Activated CD8-positive, alpha-beta T cell treated with anti-CD3 and anti-CD28 coated beads for 36 hours (primary cell): ENCODE data around the gene BEND6. TPM values are rescaled to one million over a fixed set of nuclear protein-coding genes. Genes with fewer than 3 reads are reported as not detected.
"Not testable (repeated sequence)": the region's sequence is repeated elsewhere in the genome, so short reads cannot be mapped to it uniquely, and the experiment has no call there.

Experiments
- ATAC-seq: fragments of 200-7000 bp; cut with Tn5 transposase; one replicate; pipeline ENCODE4 v1.10.0; 2021; ENCODE audit warnings: mild to moderate bottlenecking, moderate library complexity
- CTCF ChIA-PET: fragments of 350-600 bp; sonication (Branson Sonifier 250); formaldehyde crosslinking; loops from one replicate; lab custom pipeline; 2021; ENCODE audit warnings: antibody characterized with exemption; lab: Charles Lee
- POLR2A ChIA-PET: fragments of 350-600 bp; sonication (Branson Sonifier 250); formaldehyde crosslinking; loops from one replicate; lab custom pipeline; 2021; ENCODE audit warnings: antibody characterized with exemption; lab: Charles Lee
- DNase-seq: peaks from one replicate; pipeline ENCODE4 v3.0.0-alpha.2; 2020
- H3K27ac Mint-ChIP-seq: one replicate; pipeline ENCODE4 v1.8.0; 2021; ENCODE audit warnings: mild to moderate bottlenecking, mixed read lengths
- H3K27me3 Mint-ChIP-seq: one replicate; pipeline ENCODE4 v1.8.0; 2021; ENCODE audit warnings: mixed read lengths
- H3K36me3 Mint-ChIP-seq: one replicate; pipeline ENCODE4 v1.8.0; 2021; ENCODE audit warnings: low read depth, mixed read lengths
- H3K4me1 Mint-ChIP-seq: one replicate; pipeline ENCODE4 v1.8.0; 2021; ENCODE audit warnings: low read depth, mixed read lengths
- H3K4me3 Mint-ChIP-seq: one replicate; pipeline ENCODE4 v1.8.0; 2021; ENCODE audit warnings: mild to moderate bottlenecking, moderate library complexity, mixed read lengths
- H3K9me3 Mint-ChIP-seq: one replicate; pipeline ENCODE4 v1.8.0; 2021; ENCODE audit warnings: mixed read lengths
- CTCF ChIP-seq: fragments of 200-600 bp; IDR thresholded peaks from one replicate; pipeline ENCODE4 v1.8.0; 2022; ENCODE audit warnings: antibody characterized with exemption, mild to moderate bottlenecking
- intact Hi-C: fragments of 100-400 bp; cut with micrococcal nuclease; formaldehyde crosslinking; loops from one replicate; pipeline ENCODE4 v1.10.0; 2022
- total RNA-seq, 2 experiments: library from RNA; stranded (reverse); gene quantifications; one replicate each; pipeline ENCODE4 v1.2.3, GENCODE V29; 2021

The BEND6 gene
- total RNA-seq, 2 experiments from 2014 or later, result not detected

- POLR2A ChIA-PET, result no interaction called here
- no peak for DNase-seq
These were observed 47.3 kb downstream of the BEND6 start for GRCh38 chr6:57002197-57002596.

GRCh38 chr6:57004292-57004691 is 49.4 kb downstream of the BEND6 start:
- intact Hi-C loops, result no loop called here
- Mint-ChIP-seq H3K27ac (no peak overlapping the region), H3K4me3 (no peak overlapping the region), H3K36me3 (no peaks in the 10 kb centered on the region), H3K9me3 (no peaks in the 10 kb centered on the region), H3K4me1 (no peaks in the 10 kb centered on the region), H3K27me3 (no peaks in the 10 kb centered on the region)
- DNase-seq (no peak), ATAC-seq (no peak)
- TF ChIP-seq CTCF, result no peak
- ChIA-PET POLR2A (no interaction called here), CTCF (interaction anchor here (0.9 to 1.5 kb wide), 2 partner anchors 17 to 312 kb away, joined by 3 read pairs; no protein-coding TSS in a partner anchor)

More at GRCh38 chr6:57002197-57002596, 47.3 kb downstream of the BEND6 start:
- Mint-ChIP-seq H3K4me1 (no peaks in the 10 kb centered on the region), H3K27me3 (no peaks in the 10 kb centered on the region), H3K36me3 (no peaks in the 10 kb centered on the region), H3K27ac (no peak overlapping the region), H3K9me3 (no peaks in the 10 kb centered on the region), H3K4me3 (no peak overlapping the region)
- intact Hi-C loops, result no loop called here
- TF ChIP-seq CTCF, result no peak
- CTCF ChIA-PET, result no interaction called here
- ATAC-seq, result no peak

GRCh38 chr6:57006101-57006500 is 51.2 kb downstream of the BEND6 start:
- DNase-seq (no peak), ATAC-seq (no peak)
- CTCF ChIA-PET, result no interaction called here
- no peak for TF ChIP-seq CTCF
- POLR2A ChIA-PET, result no interaction called here
- intact Hi-C loops, result no loop called here
- Mint-ChIP-seq H3K27ac (no peak overlapping the region), H3K4me1 (no peaks in the 10 kb centered on the region), H3K27me3 (no peaks in the 10 kb centered on the region), H3K9me3 (no peaks in the 10 kb centered on the region), H3K36me3 (no peaks in the 10 kb centered on the region), H3K4me3 (no peak overlapping the region)

GRCh38 chr6:57008069-57008468 is 53.2 kb downstream of the BEND6 start:
- ATAC-seq, POLR2A ChIA-PET, H3K27me3 Mint-ChIP-seq, H3K4me1 Mint-ChIP-seq, CTCF ChIA-PET, H3K9me3 Mint-ChIP-seq, H3K36me3 Mint-ChIP-seq, H3K27ac Mint-ChIP-seq, H3K4me3 Mint-ChIP-seq, DNase-seq, intact Hi-C loops: not testable (repeated sequence)

- H3K27ac Mint-ChIP-seq, result no peak overlapping the region
- ChIA-PET POLR2A (no interaction called here), CTCF (interaction anchor here (0.8 to 1.2 kb wide), 3 partner anchors 109 to 303 kb away, joined by 3 to 4 read pairs (median 3); no protein-coding TSS in a partner anchor)
- TF ChIP-seq CTCF, result no peak
- intact Hi-C loops, result loop anchor here (10.0 kb wide), 1 partner anchor 301 kb away; the partner anchor contains the start of gene PRIM2
- H3K4me1 Mint-ChIP-seq, result no peaks in the 10 kb centered on the region
- no peak for DNase-seq
- no peaks in the 10 kb centered on the region for H3K9me3 Mint-ChIP-seq
- no peaks in the 10 kb centered on the region for H3K36me3 Mint-ChIP-seq
- peaks cover 13% of the 10 kb centered on the region for H3K27me3 Mint-ChIP-seq
- no peak for ATAC-seq
- no peak overlapping the region for H3K4me3 Mint-ChIP-seq
These were observed 58.6 kb downstream of the BEND6 start for GRCh38 chr6:57013521-57013926.
